Measurements from ENCODE around the gene INPP5J.

INPP5J gene

DNA sequence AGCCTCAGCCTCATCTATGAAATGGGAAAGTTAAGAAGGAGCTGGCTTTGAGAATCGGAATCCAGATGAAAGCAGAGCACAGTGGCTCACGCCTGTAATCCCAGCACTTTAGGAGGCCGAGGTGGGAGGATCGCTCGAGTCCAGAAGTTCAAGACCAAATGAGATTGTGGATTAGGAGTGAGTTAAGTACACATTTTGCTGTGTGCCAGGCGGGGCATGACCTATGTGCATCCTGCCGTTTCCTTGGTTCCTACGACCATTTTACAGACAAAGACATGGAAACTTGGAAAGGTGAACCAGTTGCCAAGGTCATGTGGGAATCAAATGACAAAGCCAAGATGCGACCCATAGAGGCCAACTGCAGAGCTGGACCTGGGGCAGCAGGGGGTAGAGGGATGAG lies 13.4 kb downstream of the INPP5J start:
- TF ChIP-seq POLR2AphosphoS5 (IDR thresholded peaks at IDR 0.05; ENCODE audit: low read depth, low read length) = no peak
- TF ChIP-seq POLR2A (IDR thresholded peaks at IDR 0.05; ENCODE audit: low read depth, low read length) = no peak
- TF ChIP-seq TAF1 (IDR thresholded peaks at IDR 0.05; ENCODE audit: borderline replicate concordance, low read depth, low read length) = no peak
- FAIRE-seq = no peak
- no peak for DNase-seq (ENCODE audit: insufficient read length)

DNA sequence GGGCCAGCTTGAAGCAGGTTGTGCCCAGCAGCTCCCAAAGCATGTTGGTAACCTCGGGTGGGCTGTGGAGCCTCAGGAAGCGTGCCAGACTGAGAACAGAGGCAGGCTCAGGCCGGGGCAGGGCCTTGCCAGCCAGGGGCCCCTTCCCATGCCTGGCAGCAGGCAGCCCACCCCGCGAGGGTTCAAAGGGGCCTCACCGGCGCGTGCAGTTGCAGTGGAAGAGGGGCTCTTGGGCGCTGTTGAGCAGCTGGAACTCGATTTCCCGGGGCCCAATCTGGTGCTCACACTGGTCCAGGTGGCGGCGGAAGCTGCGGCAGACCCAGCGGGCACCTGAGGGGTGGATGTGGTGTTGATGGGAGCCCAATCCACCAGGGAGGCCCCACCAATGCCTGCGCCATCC lies 13.9 kb downstream of the INPP5J start:
- DNase-seq (ENCODE audit: insufficient read length) (no peak), FAIRE-seq (no peak)
- TF ChIP-seq POLR2A (IDR thresholded peaks at IDR 0.05; ENCODE audit: low read depth, low read length) = no peak
- TF ChIP-seq TAF1 (IDR thresholded peaks at IDR 0.05; ENCODE audit: borderline replicate concordance, low read depth, low read length) = no peak

DNA sequence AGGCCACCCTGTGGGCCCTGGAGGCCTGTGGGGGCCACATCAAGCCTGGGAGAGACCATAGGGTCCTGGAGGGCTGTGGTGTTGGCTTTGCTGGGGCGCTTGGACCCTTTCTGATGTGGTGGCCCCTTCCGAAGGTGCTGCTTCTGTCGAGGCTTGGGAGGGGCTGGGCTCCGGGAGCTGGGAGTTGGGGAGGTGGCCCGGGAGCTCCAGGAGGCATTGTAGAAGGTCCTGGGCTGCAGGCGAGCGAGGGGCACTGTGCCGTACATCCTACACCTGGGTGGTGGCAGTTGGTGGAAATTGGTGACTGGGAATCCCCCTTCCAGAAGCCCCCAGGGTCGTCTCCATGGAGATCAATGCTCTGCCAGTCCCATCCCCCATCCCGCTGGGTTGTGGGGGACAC lies 15.0 kb downstream of the INPP5J start:
- TF ChIP-seq POLR2AphosphoS5 (IDR thresholded peaks at IDR 0.05; ENCODE audit: low read depth, low read length) (no peak), TAF1 (IDR thresholded peaks at IDR 0.05; ENCODE audit: borderline replicate concordance, low read depth, low read length) (no peak), POLR2A (IDR thresholded peaks at IDR 0.05; ENCODE audit: low read depth, low read length) (no peak)
- DNase-seq (ENCODE audit: insufficient read length) (no peak), FAIRE-seq (no peak)

DNA sequence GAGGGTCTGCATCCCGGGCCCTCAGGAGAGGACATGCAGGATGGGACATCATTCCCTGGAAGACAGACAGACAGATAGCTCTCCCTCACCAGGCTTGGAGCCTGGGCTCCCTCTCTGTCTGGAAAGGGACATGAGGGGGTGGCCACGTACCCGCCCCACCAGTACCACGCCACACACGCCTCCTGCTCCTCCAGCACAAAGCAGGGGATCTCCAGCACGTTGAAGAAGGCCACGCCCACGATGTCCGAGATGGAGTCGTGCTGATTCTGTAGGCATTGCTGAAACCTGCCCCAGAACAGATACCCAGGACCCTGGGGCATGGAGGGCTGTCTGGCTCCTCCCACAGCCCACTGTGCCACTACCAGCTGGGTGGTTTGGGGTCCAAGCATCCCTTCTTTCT lies 15.4 kb downstream of the INPP5J start:
- no peak for FAIRE-seq
- no peak for TF ChIP-seq POLR2A (IDR thresholded peaks at IDR 0.05; ENCODE audit: low read depth, low read length)
- TF ChIP-seq TAF1 (IDR thresholded peaks at IDR 0.05; ENCODE audit: borderline replicate concordance, low read depth, low read length) = no peak
- TF ChIP-seq POLR2AphosphoS5 (IDR thresholded peaks at IDR 0.05; ENCODE audit: low read depth, low read length) = no peak
- no peak for DNase-seq (ENCODE audit: insufficient read length)

DNA sequence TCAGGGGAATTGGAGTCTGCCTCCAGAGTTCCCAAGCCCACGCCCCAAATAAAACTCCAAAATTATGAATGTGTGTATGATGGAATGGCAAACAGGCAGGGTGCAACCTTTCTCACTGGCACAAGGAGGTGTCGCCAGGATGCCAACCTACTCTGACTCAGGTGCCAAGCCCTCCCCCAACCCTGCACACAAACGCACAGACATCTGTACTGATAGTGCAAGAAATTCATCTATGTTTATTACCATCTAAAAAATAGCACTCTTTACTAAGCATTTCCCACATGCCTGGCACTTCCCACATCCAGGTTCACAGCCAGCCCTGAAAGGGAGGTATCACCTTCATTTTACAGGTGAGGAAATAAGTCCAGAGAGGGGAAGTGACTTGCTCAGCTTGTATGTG lies 16.3 kb downstream of the INPP5J start:
- FAIRE-seq (no peak), DNase-seq (ENCODE audit: insufficient read length) (no peak)
- TF ChIP-seq POLR2A (IDR thresholded peaks at IDR 0.05; ENCODE audit: low read depth, low read length) = no peak
- no peak for TF ChIP-seq POLR2AphosphoS5 (IDR thresholded peaks at IDR 0.05; ENCODE audit: low read depth, low read length)
- no peak for TF ChIP-seq TAF1 (IDR thresholded peaks at IDR 0.05; ENCODE audit: borderline replicate concordance, low read depth, low read length)

DNA sequence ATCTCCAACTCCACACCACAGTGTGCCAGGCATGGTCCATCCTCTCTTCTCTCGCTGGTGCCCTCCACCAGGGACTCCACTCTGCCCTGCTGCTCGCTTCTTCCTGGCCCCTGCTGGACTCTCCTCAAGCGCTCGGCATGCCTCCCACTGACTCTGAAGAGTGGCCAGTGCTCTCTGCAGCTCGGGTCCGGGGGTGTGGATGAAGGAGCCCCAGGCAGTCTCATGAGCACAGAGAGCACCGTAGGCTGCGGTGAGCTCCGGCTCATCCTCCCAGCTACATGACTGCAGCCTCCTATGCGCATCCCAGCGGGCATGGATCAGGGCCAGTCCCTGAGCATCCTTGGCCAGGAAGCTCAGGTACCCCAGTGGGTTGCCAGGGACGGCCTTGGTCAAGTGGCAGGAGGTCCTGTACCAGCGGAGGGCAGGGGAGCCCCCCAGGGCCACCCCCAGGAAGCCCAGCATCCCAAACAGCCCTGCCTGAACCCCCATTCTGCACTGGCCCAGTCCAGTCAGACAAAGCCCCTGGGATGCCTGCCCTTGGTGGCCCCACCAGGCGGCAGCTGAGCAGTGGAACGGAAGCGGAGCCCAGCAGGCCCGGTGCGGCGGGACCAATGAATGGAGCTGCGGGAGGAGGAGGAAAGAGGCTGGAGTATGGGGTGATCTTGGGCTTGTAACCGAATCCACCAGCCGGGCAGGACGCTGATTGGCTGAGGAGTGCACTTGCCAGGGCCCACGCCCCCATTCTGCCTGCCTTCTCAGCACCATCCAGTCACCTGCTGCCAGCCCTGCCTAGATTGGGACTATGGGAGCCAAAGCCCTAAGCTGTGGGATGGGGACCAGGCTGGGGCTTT lies 17.3 kb downstream of the INPP5J start, which contains the start of gene PLA2G3:
PLA2G3 (minus strand) TSS at position 643 of the 851 bp plus-strand sequence; CDS start at position 489, 154 bp downstream.
- FAIRE-seq = no peak
- no peak for DNase-seq (ENCODE audit: insufficient read length)
- no peak for TF ChIP-seq POLR2A (IDR thresholded peaks at IDR 0.05; ENCODE audit: low read depth, low read length)
- TF ChIP-seq POLR2AphosphoS5 (IDR thresholded peaks at IDR 0.05; ENCODE audit: low read depth, low read length) = no peak
- TF ChIP-seq TAF1 (IDR thresholded peaks at IDR 0.05; ENCODE audit: borderline replicate concordance, low read depth, low read length) = no peak

DNA sequence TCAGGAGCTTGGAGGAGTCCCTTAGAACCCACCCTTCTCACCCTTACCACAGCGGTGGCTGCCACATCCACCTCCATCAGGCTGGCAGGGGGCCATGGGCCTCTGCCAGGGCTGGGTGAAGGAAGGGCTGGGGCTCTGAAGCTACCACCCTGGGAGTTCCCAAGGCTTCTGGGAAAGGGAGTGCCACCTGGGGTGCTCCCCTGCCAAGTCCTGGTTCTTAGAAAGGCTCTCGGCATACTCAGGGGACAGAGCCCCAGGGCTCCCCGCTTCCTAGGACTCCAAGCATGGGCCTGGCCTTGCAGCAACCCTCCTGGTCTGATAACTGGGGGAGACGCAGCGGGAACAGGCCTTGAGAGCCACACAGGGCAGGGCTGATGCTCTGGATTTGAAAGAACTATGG lies 18.0 kb downstream of the INPP5J start:
- DNase-seq (ENCODE audit: insufficient read length) (no peak), FAIRE-seq (no peak)
- TF ChIP-seq TAF1 (IDR thresholded peaks at IDR 0.05; ENCODE audit: borderline replicate concordance, low read depth, low read length) (no peak), POLR2A (IDR thresholded peaks at IDR 0.05; ENCODE audit: low read depth, low read length) (no peak), POLR2AphosphoS5 (IDR thresholded peaks at IDR 0.05; ENCODE audit: low read depth, low read length) (no peak)

DNA sequence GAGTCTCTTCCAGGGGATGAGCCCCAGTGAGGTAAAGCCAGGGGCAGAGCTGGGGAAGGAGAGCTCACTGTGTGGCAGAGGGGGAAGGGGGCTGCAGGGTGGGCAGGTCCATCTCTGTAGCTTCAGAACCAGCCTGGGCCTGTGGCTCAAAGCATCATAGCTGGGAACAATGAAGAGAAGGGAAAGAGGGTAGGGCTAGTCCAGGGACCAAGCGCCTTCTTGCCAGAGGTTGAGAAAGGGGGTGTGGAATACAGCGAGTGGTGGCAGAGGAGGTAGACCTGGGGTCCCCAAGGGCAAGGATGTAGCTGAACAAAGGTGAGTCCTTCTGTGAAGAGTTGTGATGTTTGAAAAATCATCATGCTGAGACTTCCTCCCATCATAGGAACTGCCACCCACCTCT lies 18.8 kb downstream of the INPP5J start:
- TF ChIP-seq POLR2A (IDR thresholded peaks at IDR 0.05; ENCODE audit: low read depth, low read length) (no peak), TAF1 (IDR thresholded peaks at IDR 0.05; ENCODE audit: borderline replicate concordance, low read depth, low read length) (no peak), POLR2AphosphoS5 (IDR thresholded peaks at IDR 0.05; ENCODE audit: low read depth, low read length) (no peak)
- FAIRE-seq = no peak
- DNase-seq (ENCODE audit: insufficient read length) = no peak

DNA sequence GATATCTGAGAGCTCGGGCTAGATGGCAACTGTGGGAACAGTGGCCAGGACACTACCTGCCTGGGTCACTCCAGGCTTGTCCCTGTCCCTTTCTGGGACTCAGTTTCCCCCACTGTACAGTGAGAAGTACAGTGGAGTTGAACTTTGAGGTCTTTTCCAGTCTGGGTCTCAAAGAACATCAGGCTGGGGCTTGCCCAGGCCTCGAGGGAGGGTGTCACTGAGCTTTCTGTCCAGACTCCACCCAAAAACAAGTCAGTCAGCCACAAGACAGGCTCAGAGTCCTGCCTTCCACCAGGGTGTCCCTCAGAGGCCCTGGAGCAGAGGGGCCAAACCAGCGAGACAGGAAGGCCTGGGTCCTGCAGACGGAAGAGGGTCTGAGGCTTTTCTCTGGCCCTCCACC lies 19.5 kb downstream of the INPP5J start:
- DNase-seq (ENCODE audit: insufficient read length) (no peak), FAIRE-seq (no peak)
- TF ChIP-seq POLR2AphosphoS5 (IDR thresholded peaks at IDR 0.05; ENCODE audit: low read depth, low read length) = no peak
- TF ChIP-seq POLR2A (IDR thresholded peaks at IDR 0.05; ENCODE audit: low read depth, low read length) = no peak
- TF ChIP-seq TAF1 (IDR thresholded peaks at IDR 0.05; ENCODE audit: borderline replicate concordance, low read depth, low read length) = no peak

DNA sequence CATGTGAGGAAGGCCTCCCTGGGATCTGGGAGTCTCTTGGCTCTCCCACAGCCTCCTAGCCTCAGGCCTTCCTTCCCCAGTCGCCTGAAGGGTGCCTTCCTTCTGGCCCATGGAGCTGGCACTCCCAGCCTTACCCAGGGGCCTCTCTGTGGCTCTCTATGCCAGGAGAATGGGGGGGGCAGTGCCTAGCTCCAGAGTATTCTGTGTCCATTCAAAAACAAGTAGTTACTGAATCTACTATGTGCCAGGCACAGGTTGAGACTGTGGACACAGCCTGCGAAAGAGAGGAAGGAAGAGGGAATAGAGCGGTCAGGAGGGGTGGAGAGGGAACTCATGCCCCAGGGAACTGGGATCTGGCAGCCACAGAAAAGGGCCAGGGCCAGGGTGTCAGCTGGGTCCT lies 20.3 kb downstream of the INPP5J start:
- TF ChIP-seq POLR2AphosphoS5 (IDR thresholded peaks at IDR 0.05; ENCODE audit: low read depth, low read length) (no peak), POLR2A (IDR thresholded peaks at IDR 0.05; ENCODE audit: low read depth, low read length) (no peak), TAF1 (IDR thresholded peaks at IDR 0.05; ENCODE audit: borderline replicate concordance, low read depth, low read length) (no peak)
- FAIRE-seq = no peak
- no peak for DNase-seq (ENCODE audit: insufficient read length)

DNA sequence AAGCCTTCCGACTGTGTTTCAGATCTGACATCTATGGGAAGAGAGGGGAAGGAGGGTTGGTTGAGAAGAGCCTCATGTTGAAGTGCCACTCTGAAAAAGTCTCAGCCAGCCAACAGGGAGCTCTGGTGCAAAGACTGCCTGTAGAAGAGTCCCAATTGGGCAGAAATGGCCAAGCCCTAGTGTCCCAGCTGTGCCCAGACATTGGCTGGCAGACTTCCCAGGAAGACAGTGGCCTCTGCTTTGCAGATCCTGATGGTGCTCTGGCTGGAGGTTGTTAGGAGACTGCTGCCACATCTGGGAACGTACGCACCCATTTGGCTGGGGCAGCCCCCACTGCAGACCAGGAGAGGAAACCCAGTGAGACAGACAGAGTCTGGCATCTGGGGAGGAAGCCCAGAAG lies 20.8 kb downstream of the INPP5J start:
- no peak for TF ChIP-seq POLR2A (IDR thresholded peaks at IDR 0.05; ENCODE audit: low read depth, low read length)
- TF ChIP-seq POLR2AphosphoS5 (IDR thresholded peaks at IDR 0.05; ENCODE audit: low read depth, low read length) = no peak
- no peak for TF ChIP-seq TAF1 (IDR thresholded peaks at IDR 0.05; ENCODE audit: borderline replicate concordance, low read depth, low read length)
- FAIRE-seq = no peak
- no peak for DNase-seq (ENCODE audit: insufficient read length)

DNA sequence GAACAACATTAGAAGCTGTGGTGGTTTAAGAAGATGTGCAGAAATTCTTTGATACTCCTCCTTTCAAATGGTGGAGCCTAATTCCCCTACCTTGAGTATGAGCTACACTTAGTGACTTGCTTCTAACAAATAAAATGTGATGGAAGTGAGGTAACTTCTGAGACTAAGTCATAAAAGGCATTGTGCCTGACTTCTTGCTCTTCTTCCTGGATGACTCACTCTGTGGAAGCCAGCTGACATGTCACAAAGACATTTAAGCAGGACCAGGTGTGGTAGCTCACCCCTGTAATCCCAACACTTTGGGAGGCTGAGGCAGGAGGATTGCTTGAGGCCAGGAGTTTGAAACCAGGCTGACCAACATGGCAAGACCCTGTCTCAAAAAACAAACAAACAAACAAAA lies 21.5 kb downstream of the INPP5J start:
- TF ChIP-seq TAF1 (IDR thresholded peaks at IDR 0.05; ENCODE audit: borderline replicate concordance, low read depth, low read length) (no peak), POLR2AphosphoS5 (IDR thresholded peaks at IDR 0.05; ENCODE audit: low read depth, low read length) (no peak), POLR2A (IDR thresholded peaks at IDR 0.05; ENCODE audit: low read depth, low read length) (no peak)
- no peak for DNase-seq (ENCODE audit: insufficient read length)
- no peak for FAIRE-seq
